Frontal cortex (tissue), 4 donors: ENCODE results near the gene SRSF10. TPM values are rescaled to one million over a fixed set of nuclear protein-coding genes. Genes with fewer than 3 reads are reported as not detected.

Experiments
- DNase-seq, 2 donors: peaks; one replicate each; pipeline ENCODE4 v3.0.0; 2012; ENCODE audit warnings: low spot score in 2 of 2
- FAIRE-seq: peaks from 2 replicates; lab custom pipeline; 2012; peaks lifted over from hg19 to GRCh38; lab: Jason Lieb, UNC
- small RNA-seq: library from RNA; depleted of rRNA; stranded (forward); fragments of <200 nt; gene quantifications from one replicate; pipeline ENCODE3, GENCODE V24; 2014
- total RNA-seq: library from RNA; depleted of rRNA; stranded (reverse); fragments of >200 nt; gene quantifications from one replicate; pipeline ENCODE4 v1.2.3, GENCODE V29; 2014
- donor health status: control.
- donor health status: control.
- donor health status: control.

Gene SRSF10
- total RNA-seq, 1 donor from 2014 or later = 106 TPM

- FAIRE-seq = no peak
- DNase-seq = peak in 1 of 2 donors; percentile 62
Measured at GRCh38 chr1:23916209-23917131, 63.7 kb downstream of the SRSF10 start.

GRCh38 chr1:23915466-23915865 lies 64.7 kb downstream of the SRSF10 start:
- no peak for DNase-seq
- FAIRE-seq = no peak

GRCh38 chr1:23914921-23915320 lies 65.2 kb downstream of the SRSF10 start:
- FAIRE-seq = no peak
- no peak for DNase-seq

Small RNA genes within 50 kb of the gene (small RNA-seq; reads per million reads assigned to genes)
- gene MIR378F = not detected

Other genes with a start within 250 kb of the SRSF10 start
- gene ELOA, start 236.9 kb downstream of the SRSF10 start, total RNA-seq = 24.5 TPM
- gene PITHD1, start 201.9 kb downstream of the SRSF10 start, total RNA-seq = 83.6 TPM
- gene LYPLA2, start 189.2 kb downstream of the SRSF10 start, total RNA-seq = 27.7 TPM
- gene GALE, start 179.6 kb downstream of the SRSF10 start, total RNA-seq = 26.1 TPM
- gene HMGCL, start 154.9 kb downstream of the SRSF10 start, total RNA-seq = 11.8 TPM
- gene FUCA1, start 112.0 kb downstream of the SRSF10 start, total RNA-seq = 21.6 TPM
- gene CNR2, start 67.0 kb downstream of the SRSF10 start, total RNA-seq = not detected
- 89.3 TPM for gene PNRC2, start 20.5 kb downstream of the SRSF10 start, total RNA-seq
- not detected for gene MYOM3, start 131.8 kb upstream of the SRSF10 start, total RNA-seq
- gene IL22RA1, start 162.8 kb upstream of the SRSF10 start, total RNA-seq = not detected
- 0.41 TPM for gene IFNLR1, start 207.0 kb upstream of the SRSF10 start, total RNA-seq